ENCODE data around the gene MYO19.

- TF ChIP-seq CTCF (IDR thresholded peaks at IDR 0.05): no peak
- TF ChIP-seq POLR2A (IDR thresholded peaks at IDR 0.05): no peak
These were observed 27.4 kb downstream of the MYO19 start for GRCh38 chr17:36507266-36507665.
